ENCODE results near the gene NTNG1.

The NTNG1 gene

DNA sequence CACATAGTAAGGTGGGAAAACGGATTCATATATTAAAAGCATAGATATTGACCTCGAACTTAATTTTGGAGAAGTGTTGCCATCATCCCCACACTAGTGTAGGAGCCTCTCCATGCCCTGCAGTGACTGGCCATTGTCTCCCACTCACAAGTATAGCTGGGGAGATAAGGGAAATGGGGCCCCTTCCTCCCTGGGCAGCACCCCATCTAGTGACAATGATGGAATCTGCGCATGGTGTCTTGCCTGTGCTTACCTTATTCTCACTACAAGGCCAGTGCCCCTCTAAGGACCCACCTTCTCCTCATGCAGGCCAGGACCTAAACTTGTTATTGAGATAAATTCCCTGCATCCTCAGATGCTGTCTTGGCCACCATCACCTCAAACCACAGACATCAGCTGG is 374.9 kb downstream of the NTNG1 start:
- TF ChIP-seq TARDBP (IDR thresholded peaks at IDR 0.05): no peak
- no peak for DNase-seq (ENCODE audit: extremely low spot score)
- POLR2A ChIA-PET: no interaction called here
- CTCF ChIA-PET: interaction anchor here (2.5 kb wide), 1 partner anchor 14 kb away, joined by 7 read pairs; no protein-coding TSS in a partner anchor

DNA sequence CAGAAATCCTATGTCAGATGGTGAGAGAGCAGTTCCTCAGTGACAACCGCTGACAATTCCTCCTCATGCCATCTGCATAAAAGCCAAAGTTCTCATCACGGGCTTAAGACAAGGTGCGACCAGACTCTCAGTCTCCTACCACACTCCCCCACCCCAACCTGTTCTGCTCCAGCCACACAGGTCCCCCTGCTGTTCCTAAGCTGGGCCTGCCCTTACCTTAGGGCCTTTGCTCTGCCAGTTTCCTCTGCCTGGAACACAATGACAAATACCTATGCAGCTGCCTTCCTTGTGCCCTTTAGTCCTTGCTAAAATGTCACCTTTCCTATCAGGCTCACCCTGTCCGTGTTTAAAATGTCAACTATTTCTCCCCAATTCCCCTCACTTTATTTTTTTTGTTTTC is 382.2 kb downstream of the NTNG1 start:
- ChIA-PET POLR2A (no interaction called here), CTCF (interaction anchor here (0.7 kb wide), 1 partner anchor 225 kb away, joined by 3 read pairs; no protein-coding TSS in a partner anchor)
- DNase-seq (ENCODE audit: extremely low spot score): no peak
- TF ChIP-seq FOXK2 (IDR thresholded peaks at IDR 0.05): no peak

DNA sequence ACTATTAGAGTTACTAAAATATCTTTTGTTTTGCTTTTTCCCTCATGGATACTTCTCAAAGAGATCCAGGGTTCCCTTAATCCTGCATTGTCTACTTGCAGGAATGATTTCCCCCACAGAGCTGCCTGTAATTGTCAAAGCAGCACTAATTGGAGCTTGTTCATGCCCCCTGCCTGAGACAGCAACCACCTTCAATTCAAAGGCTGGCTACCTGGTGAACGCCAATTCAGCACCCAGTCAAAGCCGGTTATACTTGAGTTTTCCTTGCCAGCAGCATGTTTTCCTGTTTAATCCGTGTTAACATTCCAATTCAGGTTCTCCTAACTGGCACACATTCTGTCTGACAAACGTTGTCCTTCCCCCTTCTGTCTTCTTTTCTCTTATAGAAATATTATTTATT is 382.9 kb downstream of the NTNG1 start:
- ChIA-PET POLR2A (no interaction called here), CTCF (no interaction called here)
- no peak for TF ChIP-seq LEF1 (IDR thresholded peaks at IDR 0.05; ENCODE audit: borderline replicate concordance)
- TF ChIP-seq FOXK2 (IDR thresholded peaks at IDR 0.05): no peak
- no peak for TF ChIP-seq HDGF (IDR thresholded peaks at IDR 0.05; ENCODE audit: borderline replicate concordance)
- DNase-seq (ENCODE audit: extremely low spot score): no peak

DNA sequence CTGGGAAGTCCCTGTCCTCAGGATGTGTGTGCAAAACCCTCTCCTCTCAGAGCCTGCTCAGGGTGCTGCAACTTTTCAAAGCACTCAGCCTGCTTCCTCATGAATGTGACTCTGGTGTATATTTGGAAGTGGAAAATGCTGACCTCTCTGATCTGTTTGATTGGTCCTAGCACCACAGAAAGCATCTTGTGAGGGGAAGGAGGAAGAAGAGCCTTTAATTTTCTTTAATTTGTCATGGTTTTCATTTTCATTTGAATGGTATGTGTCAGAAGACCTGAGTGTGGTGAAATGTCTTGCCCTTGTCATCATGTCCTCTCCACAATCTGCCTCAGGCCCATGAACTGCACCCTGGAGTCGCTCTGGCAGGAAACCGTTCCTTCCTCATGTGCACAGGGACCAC is 383.5 kb downstream of the NTNG1 start:
- TF ChIP-seq ELF4 (IDR thresholded peaks at IDR 0.05): no peak
- TF ChIP-seq FOXA1 (IDR thresholded peaks at IDR 0.05): no peak
- no peak for TF ChIP-seq CTBP1 (IDR thresholded peaks at IDR 0.05; ENCODE audit: borderline replicate concordance)
- TF ChIP-seq SUZ12 (IDR thresholded peaks at IDR 0.05): no peak
- TF ChIP-seq TARDBP (IDR thresholded peaks at IDR 0.05): no peak
- TF ChIP-seq SP1 (IDR thresholded peaks at IDR 0.05): no peak
- TF ChIP-seq L3MBTL2 (conservative IDR thresholded peaks at IDR 0.05): no peak
- no peak for TF ChIP-seq FOXM1 (IDR thresholded peaks at IDR 0.05; ENCODE audit: borderline replicate concordance)
- TF ChIP-seq NFRKB (IDR thresholded peaks at IDR 0.05): no peak
- CTCF ChIA-PET: no interaction called here
- POLR2A ChIA-PET: no interaction called here
- DNase-seq (ENCODE audit: extremely low spot score): no peak

DNA sequence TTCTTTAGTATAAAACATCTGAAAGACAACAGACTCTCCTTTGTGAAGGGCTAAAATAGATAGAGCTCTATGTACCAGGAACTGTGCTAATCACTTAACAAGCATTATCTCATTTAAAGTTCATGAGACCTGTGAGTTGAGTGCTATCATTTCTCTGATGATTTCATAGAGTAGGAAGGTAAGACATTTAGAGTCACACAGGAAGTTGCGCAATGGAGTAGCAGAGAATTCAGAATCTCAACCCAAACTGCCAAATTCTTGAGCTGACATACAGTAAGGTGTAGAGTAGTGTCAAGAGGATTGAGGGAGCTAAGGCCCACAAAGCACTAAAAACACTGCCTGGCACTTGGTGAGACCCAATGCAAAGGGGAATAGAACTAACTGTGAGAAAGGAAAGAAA is 384.3 kb downstream of the NTNG1 start:
- POLR2A ChIA-PET: no interaction called here
- no peak for TF ChIP-seq FOXK2 (IDR thresholded peaks at IDR 0.05)
- TF ChIP-seq SP1 (IDR thresholded peaks at IDR 0.05): no peak
- TF ChIP-seq ZNF384 (IDR thresholded peaks at IDR 0.05): no peak
- TF ChIP-seq HDGF (IDR thresholded peaks at IDR 0.05; ENCODE audit: borderline replicate concordance): no peak
- no peak for TF ChIP-seq ELF4 (IDR thresholded peaks at IDR 0.05)
- TF ChIP-seq, protein P1, sequence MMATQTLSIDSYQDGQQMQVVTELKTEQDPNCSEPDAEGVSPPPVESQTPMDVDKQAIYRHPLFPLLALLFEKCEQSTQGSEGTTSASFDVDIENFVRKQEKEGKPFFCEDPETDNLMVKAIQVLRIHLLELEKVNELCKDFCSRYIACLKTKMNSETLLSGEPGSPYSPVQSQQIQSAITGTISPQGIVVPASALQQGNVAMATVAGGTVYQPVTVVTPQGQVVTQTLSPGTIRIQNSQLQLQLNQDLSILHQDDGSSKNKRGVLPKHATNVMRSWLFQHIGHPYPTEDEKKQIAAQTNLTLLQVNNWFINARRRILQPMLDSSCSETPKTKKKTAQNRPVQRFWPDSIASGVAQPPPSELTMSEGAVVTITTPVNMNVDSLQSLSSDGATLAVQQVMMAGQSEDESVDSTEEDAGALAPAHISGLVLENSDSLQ (IDR thresholded peaks at IDR 0.05): no peak
- TF ChIP-seq TARDBP (IDR thresholded peaks at IDR 0.05): no peak
- no peak for TF ChIP-seq NFRKB (IDR thresholded peaks at IDR 0.05)
- no peak for TF ChIP-seq FOXA1 (IDR thresholded peaks at IDR 0.05)
- TF ChIP-seq BHLHE40 (IDR thresholded peaks at IDR 0.05; ENCODE audit: borderline replicate concordance): no peak
- TF ChIP-seq FOXM1 (IDR thresholded peaks at IDR 0.05; ENCODE audit: borderline replicate concordance): no peak
- TF ChIP-seq ARNT (IDR thresholded peaks at IDR 0.05): no peak
- TF ChIP-seq L3MBTL2 (conservative IDR thresholded peaks at IDR 0.05): no peak
- CTCF ChIA-PET: no interaction called here
- DNase-seq (ENCODE audit: extremely low spot score): no peak

DNA sequence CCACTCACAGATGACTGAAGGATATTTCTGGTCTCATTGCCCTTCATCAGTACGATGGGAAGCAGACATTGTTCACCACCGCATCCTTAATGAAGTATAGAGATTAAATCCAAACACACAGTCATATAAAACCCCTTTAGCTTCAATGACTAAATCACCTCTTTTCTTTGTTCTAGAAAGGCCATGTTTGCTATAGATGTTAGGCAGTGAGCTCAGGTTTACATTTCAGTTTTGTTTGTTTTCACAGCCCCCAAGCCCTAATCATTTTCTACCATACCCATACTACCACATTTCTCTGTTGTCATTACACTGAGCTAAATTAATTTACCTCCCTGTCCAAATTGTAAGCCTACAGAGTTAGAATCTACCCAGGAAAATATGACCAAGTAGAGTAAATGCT is 385.1 kb downstream of the NTNG1 start:
- CTCF ChIA-PET: no interaction called here
- no peak for DNase-seq (ENCODE audit: extremely low spot score)
- POLR2A ChIA-PET: no interaction called here
- TF ChIP-seq HDGF (IDR thresholded peaks at IDR 0.05; ENCODE audit: borderline replicate concordance): no peak
- TF ChIP-seq FOXA1 (IDR thresholded peaks at IDR 0.05): no peak
- no peak for TF ChIP-seq SP1 (IDR thresholded peaks at IDR 0.05)
- TF ChIP-seq ELF4 (IDR thresholded peaks at IDR 0.05): no peak
- TF ChIP-seq L3MBTL2 (conservative IDR thresholded peaks at IDR 0.05): no peak
- no peak for TF ChIP-seq FOXM1 (IDR thresholded peaks at IDR 0.05; ENCODE audit: borderline replicate concordance)
- no peak for TF ChIP-seq LEF1 (IDR thresholded peaks at IDR 0.05; ENCODE audit: borderline replicate concordance)
- TF ChIP-seq ARNT (IDR thresholded peaks at IDR 0.05): no peak
- TF ChIP-seq ZNF384 (IDR thresholded peaks at IDR 0.05): no peak
- TF ChIP-seq, protein P1 (IDR thresholded peaks at IDR 0.05): no peak

DNA sequence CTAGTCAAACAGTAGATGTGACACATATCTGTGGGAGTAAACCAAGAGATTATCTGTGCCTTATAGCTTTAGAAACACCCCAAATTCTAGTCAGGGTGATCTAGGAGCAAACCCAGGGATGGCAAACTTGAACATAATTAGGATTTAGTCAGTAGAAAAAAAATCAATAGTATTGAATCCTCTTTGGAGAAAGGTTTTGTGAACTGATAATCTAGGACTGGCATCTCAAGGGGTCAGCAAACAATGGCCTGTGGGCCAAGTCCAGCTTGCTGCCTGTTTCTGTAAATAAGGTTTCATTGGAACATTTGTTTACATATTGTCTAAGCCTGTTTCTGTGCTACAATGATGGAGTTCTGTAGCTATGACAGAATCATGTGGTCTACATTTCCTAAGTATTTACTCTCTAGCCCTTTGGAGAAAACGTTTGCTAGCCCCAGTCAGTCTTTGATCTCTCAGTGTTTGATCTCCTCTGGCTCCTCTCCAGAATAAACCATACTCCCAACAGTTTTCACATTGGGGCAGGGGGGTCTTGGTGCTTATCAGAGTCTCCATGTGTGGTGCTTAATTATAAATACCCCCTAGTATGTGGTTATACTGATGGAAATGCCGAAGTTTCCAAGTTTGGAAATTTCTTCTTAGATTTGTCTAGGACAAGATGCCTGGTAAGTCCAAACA is 385.8 kb downstream of the NTNG1 start:
- POLR2A ChIA-PET: no interaction called here
- CTCF ChIA-PET: no interaction called here
- TF ChIP-seq, protein P1 (IDR thresholded peaks at IDR 0.05): no peak
- TF ChIP-seq NFRKB (IDR thresholded peaks at IDR 0.05) (no peak), FOXM1 (IDR thresholded peaks at IDR 0.05; ENCODE audit: borderline replicate concordance) (no peak), ARNT (IDR thresholded peaks at IDR 0.05) (no peak), FOXK2 (IDR thresholded peaks at IDR 0.05) (no peak), TARDBP (IDR thresholded peaks at IDR 0.05) (no peak)
- no peak for DNase-seq (ENCODE audit: extremely low spot score)

Data from HEK293T (cell line).